ENCODE measurements around the gene ACADVL. TPM values are rescaled to one million over a fixed set of nuclear protein-coding genes. Genes with fewer than 3 reads are reported as not detected.
"Not testable (repeated sequence)": the region's sequence is repeated elsewhere in the genome, so short reads cannot be mapped to it uniquely, and the experiment has no call there.

ACADVL gene
- total RNA-seq, 2 donors from 2014 or later: 369 to 471 TPM

- peaks cover 11 to 14% of the 10 kb centered on the region in 2 donors for H3K4me1 ChIP-seq (ENCODE audit: control insufficient read depth in 1 of 2, low read depth in 2 of 2)
- DNase-seq (ENCODE audit: low spot score) (no peak), ATAC-seq (ENCODE audit: insufficient number of reproducible peaks, low FRiP score, low read depth) (no peak)
- no peaks in the 10 kb centered on the region for H3K36me3 ChIP-seq
- TF ChIP-seq CTCF (IDR thresholded peaks at IDR 0.05): no peak
- H3K27ac ChIP-seq: no peak within 1 kb of the TSS
- peaks cover 13% of the 10 kb centered on the region for H3K27me3 ChIP-seq (replicated peaks; ENCODE audit: insufficient read depth)
- H3K4me3 ChIP-seq: no peak within 1 kb of the TSS
- H3K9me3 ChIP-seq: no peaks in the 10 kb centered on the region
These were observed 40.2 kb upstream of the ACADVL start, which contains the start of gene ASGR1 for GRCh38 chr17:7179317-7180254. ASGR1 (minus strand) TSS chr17:7179370; CDS start chr17:7178563, 807 bp downstream.

- H3K4me1 ChIP-seq (ENCODE audit: control insufficient read depth in 1 of 2, low read depth in 2 of 2): peaks cover 9 to 12% of the 10 kb centered on the region in 2 donors
- not testable (repeated sequence) for ATAC-seq (ENCODE audit: insufficient number of reproducible peaks, low FRiP score, low read depth); H3K27me3 ChIP-seq (replicated peaks; ENCODE audit: insufficient read depth); H3K4me3 ChIP-seq; H3K9me3 ChIP-seq; H3K36me3 ChIP-seq; H3K27ac ChIP-seq; DNase-seq (ENCODE audit: low spot score)
These were observed 37.6 kb upstream of the ACADVL start for GRCh38 chr17:7182101-7182500.

- TF ChIP-seq CTCF (IDR thresholded peaks at IDR 0.05): no peak
- H3K36me3 ChIP-seq: no peaks in the 10 kb centered on the region
- no peak overlapping the region for H3K4me3 ChIP-seq
- H3K27ac ChIP-seq: no peak overlapping the region
- ATAC-seq (ENCODE audit: insufficient number of reproducible peaks, low FRiP score, low read depth): no peak
- no peaks in the 10 kb centered on the region for H3K27me3 ChIP-seq (replicated peaks; ENCODE audit: insufficient read depth)
- H3K9me3 ChIP-seq: no peaks in the 10 kb centered on the region
- no peak for DNase-seq (ENCODE audit: low spot score)
- no peaks in the 10 kb centered on the region for H3K4me1 ChIP-seq (ENCODE audit: control insufficient read depth in 1 of 2, low read depth in 2 of 2)
These were observed 36.2 kb upstream of the ACADVL start for GRCh38 chr17:7183433-7184090.

GRCh38 chr17:7184091-7184488 is 35.6 kb upstream of the ACADVL start:
- H3K27ac ChIP-seq: no peak overlapping the region
- H3K27me3 ChIP-seq (replicated peaks; ENCODE audit: insufficient read depth): no peaks in the 10 kb centered on the region
- no peak for TF ChIP-seq CTCF (IDR thresholded peaks at IDR 0.05)
- H3K36me3 ChIP-seq: no peaks in the 10 kb centered on the region
- no peaks in the 10 kb centered on the region for H3K4me1 ChIP-seq (ENCODE audit: control insufficient read depth in 1 of 2, low read depth in 2 of 2)
- no peaks in the 10 kb centered on the region for H3K9me3 ChIP-seq
- H3K4me3 ChIP-seq: no peak overlapping the region
- ATAC-seq (ENCODE audit: insufficient number of reproducible peaks, low FRiP score, low read depth) (no peak), DNase-seq (ENCODE audit: low spot score) (no peak)

GRCh38 chr17:7184647-7185046 is 35.1 kb upstream of the ACADVL start:
- DNase-seq (ENCODE audit: low spot score): no peak
- no peaks in the 10 kb centered on the region for H3K9me3 ChIP-seq
- H3K4me3 ChIP-seq: no peak overlapping the region
- no peak for TF ChIP-seq CTCF (IDR thresholded peaks at IDR 0.05)
- H3K4me1 ChIP-seq (ENCODE audit: control insufficient read depth in 1 of 2, low read depth in 2 of 2): no peaks in the 10 kb centered on the region
- no peak overlapping the region for H3K27ac ChIP-seq
- ATAC-seq (ENCODE audit: insufficient number of reproducible peaks, low FRiP score, low read depth): no peak
- no peaks in the 10 kb centered on the region for H3K27me3 ChIP-seq (replicated peaks; ENCODE audit: insufficient read depth)
- no peaks in the 10 kb centered on the region for H3K36me3 ChIP-seq
